Immature natural killer cell (primary cell): ENCODE data around the gene C3AR1. TPM values are rescaled to one million over a fixed set of nuclear protein-coding genes. Genes with fewer than 3 reads are reported as not detected.
"Not testable (repeated sequence)": the region's sequence is repeated elsewhere in the genome, so short reads cannot be mapped to it uniquely, and the experiment has no call there.

Experiments used
- DNase-seq, 3 donors: peaks; one replicate each; pipeline ENCODE4 v3.0.0; 2022; ENCODE audit warnings: mixed read lengths in 1 of 3
- H3K27ac Mint-ChIP-seq, 6 donors: one replicate each; pipeline ENCODE4 v1.8.0; 2020; ENCODE audit warnings: mixed read lengths in 6 of 6, mild to moderate bottlenecking in 5 of 6, inconsistent platforms in 4 of 6, moderate library complexity in 3 of 6
- H3K27me3 Mint-ChIP-seq, 3 donors: one replicate each; pipeline ENCODE4 v1.8.0; 2020 to 2021; ENCODE audit warnings: low read depth in 3 of 3, mild to moderate bottlenecking in 3 of 3, mixed read lengths in 3 of 3, moderate library complexity in 3 of 3, inconsistent platforms in 1 of 3
- H3K36me3 Mint-ChIP-seq, 3 donors: one replicate each; pipeline ENCODE4 v1.8.0; 2020; ENCODE audit warnings: mixed read lengths in 3 of 3, inconsistent platforms in 2 of 3, mild to moderate bottlenecking in 2 of 3
- H3K4me1 Mint-ChIP-seq, 2 donors: one replicate each; pipeline ENCODE4 v1.8.0; 2020; ENCODE audit warnings: inconsistent platforms in 2 of 2, mild to moderate bottlenecking in 2 of 2, mixed read lengths in 2 of 2, moderate library complexity in 1 of 2
- H3K4me3 Mint-ChIP-seq, 5 donors: one replicate each; pipeline ENCODE4 v1.8.0; 2020; ENCODE audit warnings: mild to moderate bottlenecking in 5 of 5, mixed read lengths in 5 of 5, inconsistent platforms in 3 of 5, moderate library complexity in 3 of 5
- H3K9me3 Mint-ChIP-seq, 6 donors: one replicate each; pipeline ENCODE4 v1.8.0; 2020; ENCODE audit warnings: mild to moderate bottlenecking in 6 of 6, mixed read lengths in 6 of 6, inconsistent platforms in 4 of 6, moderate library complexity in 3 of 6
- polyA plus RNA-seq, 3 donors: library from polyadenylated mRNA; unstranded; fragments of 300-500 nt; fragmentation: Illumina TruSeq; gene quantifications; one replicate each; pipeline ENCODE4 v1.2.3, GENCODE V29; 2021

Gene C3AR1
- polyA plus RNA-seq, result 10 to 100 TPM; 10.8 to 31.1 (median 20.2) TPM

DNA sequence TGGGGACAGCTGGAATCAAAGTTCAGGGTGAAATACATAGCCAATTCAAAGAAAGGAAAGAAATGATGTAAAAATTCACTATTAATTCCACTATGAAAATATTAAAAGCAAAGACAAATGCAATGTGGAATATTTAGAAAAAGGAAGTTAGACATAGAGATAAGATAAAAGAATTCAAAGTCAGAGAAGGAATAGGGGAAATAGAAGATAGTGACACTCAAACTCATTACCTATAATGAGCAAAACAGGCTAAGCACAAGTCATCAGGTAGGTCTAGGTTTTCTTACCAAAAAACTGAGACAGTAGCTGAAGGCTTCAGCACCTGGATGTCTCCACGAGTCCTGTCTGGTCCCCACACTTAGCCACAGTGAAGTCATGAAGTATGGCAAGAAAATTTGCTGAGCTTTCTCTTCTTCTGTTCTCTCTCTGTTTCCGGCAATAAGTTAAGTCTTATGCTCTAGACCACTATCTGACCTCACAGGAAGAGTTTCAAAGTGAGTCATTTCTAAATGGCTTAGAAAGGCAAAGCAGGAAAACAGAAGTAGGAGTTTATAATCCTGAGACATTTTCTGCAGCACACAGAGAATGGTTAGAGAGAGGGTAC, at the start of gene C3AR1:
Gene C3AR1, minus strand, starts transcription at position 369 of the 604 bp plus-strand sequence. CDS start 6,174 bp downstream, outside the sequence.
- H3K27ac Mint-ChIP-seq, result peak within 1 kb of the TSS; percentile 87 to 97 (median 96)

DNA sequence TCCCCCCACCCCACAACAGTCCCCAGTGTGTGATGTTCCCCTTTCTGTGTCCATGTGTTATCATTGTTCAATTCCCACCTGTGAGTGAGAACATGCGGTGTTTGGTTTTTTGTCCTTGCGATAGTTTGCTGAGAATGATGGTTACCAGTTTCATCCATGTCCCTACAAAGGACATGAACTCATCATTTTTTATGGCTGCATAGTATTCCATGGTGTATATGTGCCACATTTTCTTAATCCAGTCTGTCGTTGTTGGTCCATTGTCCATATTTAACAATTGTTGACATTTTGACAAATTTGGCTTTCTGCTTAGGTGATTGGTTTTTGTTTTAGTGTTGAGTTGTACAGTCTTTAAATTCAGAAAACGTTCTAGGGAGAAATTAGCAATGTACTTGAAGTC, 47.0 kb upstream of the C3AR1 start:
- peaks cover 0 to 19% (median 17%) of the 10 kb centered on the region in 3 donors for H3K36me3 Mint-ChIP-seq
- H3K27ac Mint-ChIP-seq, H3K9me3 Mint-ChIP-seq, H3K27me3 Mint-ChIP-seq, H3K4me3 Mint-ChIP-seq, DNase-seq, H3K4me1 Mint-ChIP-seq: not testable (repeated sequence)

More for the DNA sequence above, at the start of gene C3AR1:
- Mint-ChIP-seq H3K4me1 (peaks cover 27 to 43% of the 10 kb centered on the region in 2 donors), H3K36me3 (peaks cover 6 to 12% (median 7%) of the 10 kb centered on the region in 3 donors), H3K4me3 (peak within 1 kb of the TSS; percentile 79 to 89 (median 87)), H3K27me3 (no peaks in the 10 kb centered on the region), H3K9me3 (no peaks in the 10 kb centered on the region)
- peak; percentile 63 to 68 (median 67) for DNase-seq

DNA sequence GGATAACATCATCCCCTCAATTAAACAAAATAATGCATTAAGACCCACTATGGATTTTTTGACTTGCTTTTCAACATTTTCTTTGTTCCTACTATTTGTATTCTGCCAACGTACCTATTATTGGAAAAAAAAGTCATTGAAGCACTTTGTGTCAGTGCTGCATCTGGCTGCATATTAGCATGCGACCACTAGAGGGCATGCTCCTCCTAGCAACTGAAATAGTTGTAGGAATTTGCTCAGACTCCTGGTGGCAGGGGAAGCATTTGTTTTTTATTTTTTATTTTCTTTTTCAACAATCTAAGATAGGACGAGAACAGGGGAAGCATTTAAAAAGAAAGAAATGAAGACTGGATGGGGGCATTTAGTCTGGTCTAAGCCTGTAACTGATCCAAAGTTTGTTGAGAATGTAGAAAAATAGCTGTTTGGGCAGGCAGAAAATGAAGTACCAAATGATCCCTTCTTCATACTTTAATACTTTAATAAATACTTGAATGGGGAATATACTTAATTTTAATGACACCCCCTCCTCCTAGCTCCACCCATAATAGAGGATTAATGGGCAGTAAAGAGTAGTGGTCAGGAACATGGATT, 42.7 kb upstream of the C3AR1 start:
- Mint-ChIP-seq H3K27me3 (peaks cover 0 to 1% (median 0%) of the 10 kb centered on the region in 3 donors), H3K4me3 (peak overlapping the region in 2 of 5 donors; percentile 2 to 36), H3K9me3 (no peaks in the 10 kb centered on the region)

DNA sequence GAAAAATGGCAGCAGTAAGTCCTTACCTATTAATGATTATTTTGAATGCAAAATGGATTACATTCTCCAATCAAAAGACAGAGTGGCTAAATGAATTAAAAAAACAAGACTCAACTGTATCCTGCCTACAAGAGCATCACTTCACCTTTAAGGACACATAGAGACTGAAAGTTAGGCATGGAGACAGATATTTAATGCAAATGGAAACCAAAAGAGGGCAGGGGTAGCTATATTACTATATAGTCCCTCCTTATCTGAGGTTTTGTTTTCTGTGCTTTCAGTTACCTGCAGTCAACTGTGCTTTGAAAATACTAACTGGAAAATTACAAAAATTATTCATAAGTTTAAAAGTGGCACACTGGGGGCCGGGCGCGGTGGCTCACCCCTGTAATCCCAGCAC, 33.1 kb upstream of the C3AR1 start:
- peak overlapping the region in 3 of 6 donors; percentile 9 to 49 (median 44) for H3K27ac Mint-ChIP-seq
- no peaks in the 10 kb centered on the region for H3K9me3 Mint-ChIP-seq
- peaks cover 12 to 47% (median 29%) of the 10 kb centered on the region in 3 donors for H3K36me3 Mint-ChIP-seq
- H3K27me3 Mint-ChIP-seq, result peaks cover 0 to 2% (median 0%) of the 10 kb centered on the region in 3 donors
- peaks cover 1 to 6% of the 10 kb centered on the region in 2 donors for H3K4me1 Mint-ChIP-seq
- no peak for DNase-seq
- H3K4me3 Mint-ChIP-seq, result no peak overlapping the region

More for the DNA sequence above, 42.7 kb upstream of the C3AR1 start:
- Mint-ChIP-seq H3K27ac (no peak overlapping the region), H3K36me3 (peaks cover 13 to 31% (median 29%) of the 10 kb centered on the region in 3 donors), H3K4me1 (peaks cover 1 to 7% of the 10 kb centered on the region in 2 donors)
- peak; percentile 54 to 66 (median 59) for DNase-seq

DNA sequence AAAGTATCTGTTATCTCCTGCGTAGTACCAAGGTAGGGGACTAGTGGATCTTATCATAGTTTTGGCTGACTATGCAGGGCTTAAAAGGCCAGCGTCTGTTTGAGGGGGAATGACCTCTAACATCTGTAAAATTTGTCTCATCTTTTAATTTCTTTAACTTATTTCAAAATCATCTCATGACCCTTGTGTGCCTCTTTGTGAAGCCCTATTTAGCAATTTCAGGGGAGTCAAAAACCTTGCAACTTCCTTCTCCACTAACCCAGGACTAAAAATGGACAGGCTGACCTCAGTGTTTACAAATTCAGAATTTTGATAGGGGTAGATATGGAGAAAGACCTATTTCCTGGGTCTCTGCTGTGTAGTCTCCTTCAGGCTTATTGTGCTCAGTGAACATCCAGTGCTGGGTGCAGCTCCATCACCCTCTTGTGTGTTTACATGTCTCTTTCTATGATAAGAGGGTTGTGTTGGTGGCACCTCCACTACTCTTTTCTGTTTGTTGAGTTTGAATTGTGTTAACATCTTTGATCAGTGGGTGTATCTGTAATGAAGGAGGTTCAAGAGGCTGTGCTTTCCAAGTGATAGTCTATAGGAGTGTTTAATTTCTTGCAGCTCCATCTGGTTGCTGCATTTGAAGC, 30.2 kb upstream of the C3AR1 start:
- Mint-ChIP-seq H3K36me3 (peaks cover 32 to 67% (median 39%) of the 10 kb centered on the region in 3 donors), H3K27me3 (peaks cover 0 to 2% (median 0%) of the 10 kb centered on the region in 3 donors), H3K9me3 (no peaks in the 10 kb centered on the region), H3K4me1 (peaks cover 1 to 6% of the 10 kb centered on the region in 2 donors), H3K4me3 (no peak overlapping the region), H3K27ac (peak overlapping the region in 3 of 6 donors; percentile 10 to 56 (median 55))
- DNase-seq, result no peak

DNA sequence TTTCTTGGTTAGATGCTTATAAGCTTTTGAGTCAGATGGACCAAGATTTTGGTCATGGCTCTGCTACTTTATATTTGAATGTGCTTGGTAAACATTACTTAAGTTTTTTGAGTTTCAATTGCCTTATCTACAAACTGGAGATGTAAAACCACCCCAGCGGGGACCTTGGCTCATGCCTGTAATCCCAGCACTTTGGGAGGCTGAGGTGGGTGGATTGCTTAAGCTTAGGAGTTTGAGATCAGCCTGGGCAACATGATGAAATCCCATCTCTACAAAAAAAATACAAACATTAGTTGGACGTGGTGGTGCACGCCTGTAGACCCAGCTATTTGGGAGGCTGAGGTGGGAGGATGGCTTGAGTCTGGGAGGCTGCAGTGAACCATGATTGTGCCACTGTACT, 27.1 kb upstream of the C3AR1 start:
- H3K27ac Mint-ChIP-seq, result no peak overlapping the region
- no peak overlapping the region for H3K4me3 Mint-ChIP-seq
- H3K36me3 Mint-ChIP-seq, result peaks cover 28 to 69% (median 36%) of the 10 kb centered on the region in 3 donors
- no peaks in the 10 kb centered on the region for H3K9me3 Mint-ChIP-seq
- peaks cover 0 to 4% (median 0%) of the 10 kb centered on the region in 3 donors for H3K27me3 Mint-ChIP-seq
- H3K4me1 Mint-ChIP-seq, result peaks cover 10 to 11% of the 10 kb centered on the region in 2 donors
- DNase-seq, result no peak

DNA sequence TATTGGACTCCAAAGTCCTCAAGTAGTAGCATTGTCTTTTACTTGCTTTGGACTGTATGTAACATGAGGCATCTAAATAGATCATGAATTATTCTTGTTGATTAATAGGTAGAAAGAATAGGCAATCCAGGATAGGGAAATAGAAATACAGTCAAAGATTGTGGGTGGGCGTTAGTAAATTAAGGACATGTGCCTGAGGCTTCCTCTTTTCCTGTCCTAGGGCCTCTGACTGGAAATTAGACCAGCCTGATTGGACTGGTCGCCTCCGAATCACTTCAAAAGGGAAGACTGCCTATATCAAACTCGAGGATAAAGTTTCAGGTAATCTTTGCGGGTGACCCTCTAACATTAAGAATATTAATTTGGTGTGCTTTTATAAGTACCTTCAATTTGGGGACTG, 23.6 kb upstream of the C3AR1 start:
- peaks cover 16 to 42% (median 26%) of the 10 kb centered on the region in 3 donors for H3K36me3 Mint-ChIP-seq
- peaks cover 28 to 36% of the 10 kb centered on the region in 2 donors for H3K4me1 Mint-ChIP-seq
- no peak for DNase-seq
- no peak overlapping the region for H3K4me3 Mint-ChIP-seq
- no peaks in the 10 kb centered on the region for H3K9me3 Mint-ChIP-seq
- H3K27me3 Mint-ChIP-seq, result peaks cover 0 to 2% (median 0%) of the 10 kb centered on the region in 3 donors
- peak overlapping the region in 5 of 6 donors; percentile 15 to 87 (median 77) for H3K27ac Mint-ChIP-seq

DNA sequence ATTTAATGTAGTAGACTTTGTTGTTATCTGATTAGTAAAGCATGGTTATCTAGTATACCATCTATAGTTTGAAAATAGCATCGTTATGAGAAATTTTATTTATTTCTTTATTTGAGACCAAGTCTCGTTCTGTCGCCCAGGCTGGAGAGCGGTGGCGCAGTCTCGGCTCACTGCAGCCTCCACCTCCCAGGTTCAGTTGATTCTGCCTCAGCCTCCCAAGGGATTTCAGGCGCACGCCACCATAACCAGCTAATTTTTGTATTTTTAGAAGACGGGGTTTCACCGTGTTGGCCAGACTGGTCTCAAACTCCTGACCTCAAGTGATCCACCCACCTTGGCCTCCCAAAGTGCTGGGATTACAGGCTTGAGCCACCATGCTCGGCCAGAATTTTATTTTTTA, 23.1 kb upstream of the C3AR1 start:
- DNase-seq, H3K9me3 Mint-ChIP-seq, H3K4me3 Mint-ChIP-seq, H3K27me3 Mint-ChIP-seq: not testable (repeated sequence)
- Mint-ChIP-seq H3K4me1 (peaks cover 33 to 41% of the 10 kb centered on the region in 2 donors), H3K36me3 (peaks cover 14 to 40% (median 24%) of the 10 kb centered on the region in 3 donors), H3K27ac (peak overlapping the region; percentile 87 to 94 (median 92))

DNA sequence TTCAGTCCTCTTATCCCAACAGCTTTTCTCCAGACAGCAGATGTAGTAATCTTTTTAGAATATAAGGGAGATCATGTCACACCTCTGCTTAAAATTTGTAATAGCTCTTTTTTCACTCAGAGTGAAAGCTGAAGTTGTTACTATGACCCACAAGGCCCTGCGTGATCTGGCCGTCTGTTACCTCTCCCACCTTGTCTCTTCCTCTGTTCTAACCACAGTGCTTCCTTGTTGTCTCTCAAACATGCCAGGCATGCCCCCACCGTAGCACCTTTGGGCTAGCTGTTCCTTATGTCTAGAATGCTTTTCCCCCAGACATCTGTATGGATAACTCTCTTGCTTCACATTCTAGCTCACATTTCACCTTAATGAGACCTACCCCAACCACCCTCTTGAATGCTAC, 22.4 kb upstream of the C3AR1 start:
- Mint-ChIP-seq H3K36me3 (peaks cover 14 to 37% (median 20%) of the 10 kb centered on the region in 3 donors), H3K27ac (peak overlapping the region; percentile 87 to 94 (median 92)), H3K27me3 (peaks cover 0 to 2% (median under 1%) of the 10 kb centered on the region in 3 donors), H3K9me3 (no peaks in the 10 kb centered on the region), H3K4me1 (peaks cover 40 to 48% of the 10 kb centered on the region in 2 donors), H3K4me3 (peak overlapping the region; percentile 47 to 73 (median 70))
- peak; percentile 45 to 55 (median 51) for DNase-seq

DNA sequence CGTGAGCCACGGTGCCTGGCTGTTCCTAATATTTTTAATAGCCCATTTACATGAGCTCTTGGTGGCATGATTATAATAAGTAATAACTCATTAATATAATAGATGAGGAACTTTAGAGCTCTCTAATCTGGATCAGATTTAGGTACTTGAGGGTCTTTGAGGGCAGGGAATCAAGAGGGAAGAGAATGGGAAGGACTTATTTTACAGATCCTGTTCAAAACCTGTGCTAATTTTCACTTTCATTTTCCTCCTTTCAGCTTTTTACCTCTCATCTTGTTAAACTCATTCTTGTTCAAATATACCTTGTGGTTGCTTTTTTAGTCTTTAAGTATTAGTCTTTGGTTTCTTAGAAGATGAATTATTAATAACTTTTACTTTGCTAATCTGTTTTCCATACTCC, 21.5 kb upstream of the C3AR1 start:
- H3K27ac Mint-ChIP-seq, result peak overlapping the region; percentile 87 to 94 (median 92)
- H3K27me3 Mint-ChIP-seq, result peaks cover 2 to 3% (median 2%) of the 10 kb centered on the region in 3 donors
- peak overlapping the region; percentile 47 to 73 (median 70) for H3K4me3 Mint-ChIP-seq
- H3K9me3 Mint-ChIP-seq, result no peaks in the 10 kb centered on the region
- H3K36me3 Mint-ChIP-seq, result peaks cover 8 to 29% (median 14%) of the 10 kb centered on the region in 3 donors
- no peak for DNase-seq
- peaks cover 48 to 56% of the 10 kb centered on the region in 2 donors for H3K4me1 Mint-ChIP-seq

DNA sequence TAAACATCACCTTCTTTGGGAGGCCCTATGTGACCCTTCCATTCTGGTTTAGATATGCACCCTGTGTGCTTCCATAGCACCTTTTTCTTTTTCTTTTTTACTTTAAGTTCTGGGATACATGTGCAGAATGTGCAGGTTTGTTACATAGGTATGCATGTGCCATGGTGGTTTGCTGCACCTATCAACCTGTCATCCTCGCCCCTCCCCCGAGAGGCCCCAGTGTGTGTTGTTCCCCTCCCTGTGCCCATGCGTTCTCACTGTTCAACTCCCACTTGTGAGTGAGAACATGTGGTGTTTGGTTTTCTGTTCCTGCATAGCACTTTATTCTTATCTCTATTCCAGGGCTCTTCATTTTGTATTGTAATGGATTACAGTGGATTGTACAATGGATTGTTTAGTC, 18.2 kb upstream of the C3AR1 start:
- peaks cover 2 to 15% (median 10%) of the 10 kb centered on the region in 3 donors for H3K27me3 Mint-ChIP-seq
- not testable (repeated sequence) for DNase-seq, H3K36me3 Mint-ChIP-seq, H3K9me3 Mint-ChIP-seq
- peak overlapping the region; percentile 89 to 100 (median 100) for H3K27ac Mint-ChIP-seq
- peaks cover 72 to 82% of the 10 kb centered on the region in 2 donors for H3K4me1 Mint-ChIP-seq
- peak overlapping the region; percentile 65 to 99 (median 72) for H3K4me3 Mint-ChIP-seq

DNA sequence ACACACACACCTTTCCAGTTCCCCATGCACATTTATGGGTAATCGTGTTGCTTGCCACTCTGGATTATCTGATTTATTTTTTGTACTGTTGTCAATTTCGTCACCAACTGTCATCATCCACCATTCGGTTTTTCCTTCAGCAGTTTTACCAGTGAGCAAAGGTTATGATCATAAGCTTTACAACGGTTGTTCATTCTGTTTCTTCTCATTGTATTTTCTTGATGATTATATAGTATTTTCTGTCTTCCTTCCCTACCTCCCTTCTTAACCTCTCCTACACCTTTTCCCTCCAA, 16.6 kb upstream of the C3AR1 start:
- Mint-ChIP-seq H3K27ac (peak overlapping the region; percentile 99 to 100 (median 100)), H3K4me3 (peak overlapping the region; percentile 97 to 99 (median 99)), H3K27me3 (peaks cover 2 to 15% (median 10%) of the 10 kb centered on the region in 3 donors), H3K36me3 (peaks cover 0 to 4% (median 0%) of the 10 kb centered on the region in 3 donors), H3K4me1 (peaks cover 58 to 67% of the 10 kb centered on the region in 2 donors), H3K9me3 (no peaks in the 10 kb centered on the region)
- no peak for DNase-seq

DNA sequence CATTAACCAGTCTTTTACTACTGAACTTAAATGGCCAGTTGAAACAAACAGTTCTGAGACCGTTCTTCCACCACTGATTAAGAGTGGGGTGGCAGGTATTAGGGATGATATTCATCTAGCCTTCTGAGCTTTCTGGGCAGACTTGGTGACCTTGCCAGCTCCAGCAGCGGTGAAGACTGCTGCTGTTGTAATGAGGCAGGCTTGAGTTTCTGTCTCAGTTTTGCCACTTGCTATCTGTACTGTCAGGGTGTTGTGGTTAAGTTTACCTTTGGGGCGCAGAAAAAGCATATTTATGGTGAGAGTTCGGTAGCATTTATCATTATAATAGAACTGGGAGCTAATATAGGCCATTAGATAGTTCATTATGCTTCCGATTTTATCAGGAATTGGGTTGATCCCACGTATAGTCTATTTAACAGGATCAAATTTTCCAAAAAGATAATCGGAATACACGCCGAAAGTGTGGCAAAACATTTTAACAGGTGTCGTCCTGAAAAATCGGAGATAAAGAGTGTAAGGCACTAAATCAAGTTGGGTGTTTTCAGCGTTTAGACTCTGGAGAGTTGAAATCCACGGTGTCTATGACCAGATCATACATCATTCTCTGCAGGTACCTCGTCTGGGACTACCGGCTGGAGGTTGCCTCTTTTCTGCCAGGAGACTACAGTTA, 15.2 kb upstream of the C3AR1 start:
- Mint-ChIP-seq H3K36me3 (peaks cover 0 to 4% (median 0%) of the 10 kb centered on the region in 3 donors), H3K4me3 (peak overlapping the region; percentile 97 to 99 (median 99)), H3K27ac (peak overlapping the region; percentile 99 to 100 (median 100)), H3K4me1 (peaks cover 50 to 55% of the 10 kb centered on the region in 2 donors), H3K9me3 (peaks cover 0 to under 1% (median 0%) of the 10 kb centered on the region in 6 donors), H3K27me3 (peaks cover 2 to 15% (median 10%) of the 10 kb centered on the region in 3 donors)
- DNase-seq, result peak; percentile 26 to 29 (median 26)
